ENCODE measurements around the gene RPTOR.
"Not testable (repeated sequence)": the region's sequence is repeated elsewhere in the genome, so short reads cannot be mapped to it uniquely, and the experiment has no call there.

Gene RPTOR

GRCh38 chr17:80695979-80696378 is 151.3 kb downstream of the RPTOR start:
- no peak overlapping the region for H3K4me2 ChIP-seq (ENCODE audit: low read length)
- peak overlapping the region; percentile 55 for H3K27ac ChIP-seq (ENCODE audit: low read depth, low read length, poor library complexity, severe bottlenecking)
- no peaks in the 10 kb centered on the region for H3K9me3 ChIP-seq (ENCODE audit: low read length)
- H3K9ac ChIP-seq (ENCODE audit: low read length): no peak overlapping the region
- no peaks in the 10 kb centered on the region for H3F3A ChIP-seq (ENCODE audit: insufficient read depth, low read length)
- H3K9me2 ChIP-seq (ENCODE audit: low read depth, low read length): no peaks in the 10 kb centered on the region
- H3K36me3 ChIP-seq (ENCODE audit: insufficient read depth, low read length): no peaks in the 10 kb centered on the region
- no peaks in the 10 kb centered on the region for H4K20me1 ChIP-seq (ENCODE audit: insufficient read depth, low read length)
- no peak overlapping the region for H2AFZ ChIP-seq (ENCODE audit: low read length)
- no peaks in the 10 kb centered on the region for H3K27me3 ChIP-seq (ENCODE audit: insufficient read depth, low read length)
- H3K79me2 ChIP-seq (ENCODE audit: insufficient read depth, low read length): no peaks in the 10 kb centered on the region
- no peak overlapping the region for H3K4me3 ChIP-seq (ENCODE audit: low read depth, low read length, poor library complexity, severe bottlenecking)
- no peak for TF ChIP-seq EZH2 (IDR thresholded peaks at IDR 0.05; ENCODE audit: borderline replicate concordance, low read length)
- TF ChIP-seq CTCF (IDR thresholded peaks at IDR 0.05; ENCODE audit: low read length): no peak
- peaks cover 54% of the 10 kb centered on the region for H3K4me1 ChIP-seq (ENCODE audit: insufficient read depth, low read length, severe bottlenecking)

GRCh38 chr17:80696456-80696855 is 151.8 kb downstream of the RPTOR start:
- Histone ChIP-seq H3K27ac (ENCODE audit: low read depth, low read length, poor library complexity, severe bottlenecking) (no peak overlapping the region), H3K9ac (ENCODE audit: low read length) (no peak overlapping the region), H3K79me2 (ENCODE audit: insufficient read depth, low read length) (no peaks in the 10 kb centered on the region), H3K27me3 (ENCODE audit: insufficient read depth, low read length) (no peaks in the 10 kb centered on the region), H3K9me2 (ENCODE audit: low read depth, low read length) (no peaks in the 10 kb centered on the region), H3K4me3 (ENCODE audit: low read depth, low read length, poor library complexity, severe bottlenecking) (no peak overlapping the region), H3K9me3 (ENCODE audit: low read length) (no peaks in the 10 kb centered on the region), H4K20me1 (ENCODE audit: insufficient read depth, low read length) (no peaks in the 10 kb centered on the region), H3K4me2 (ENCODE audit: low read length) (no peak overlapping the region), H3K36me3 (ENCODE audit: insufficient read depth, low read length) (no peaks in the 10 kb centered on the region), H3F3A (ENCODE audit: insufficient read depth, low read length) (no peaks in the 10 kb centered on the region), H2AFZ (ENCODE audit: low read length) (no peak overlapping the region), H3K4me1 (ENCODE audit: insufficient read depth, low read length, severe bottlenecking) (peaks cover 49% of the 10 kb centered on the region)
- TF ChIP-seq EZH2 (IDR thresholded peaks at IDR 0.05; ENCODE audit: borderline replicate concordance, low read length) (no peak), CTCF (IDR thresholded peaks at IDR 0.05; ENCODE audit: low read length) (no peak)

GRCh38 chr17:80696964-80697363 is 152.3 kb downstream of the RPTOR start:
- Histone ChIP-seq H3K79me2 (ENCODE audit: insufficient read depth, low read length) (no peaks in the 10 kb centered on the region), H3K9me2 (ENCODE audit: low read depth, low read length) (no peaks in the 10 kb centered on the region), H3K4me3 (ENCODE audit: low read depth, low read length, poor library complexity, severe bottlenecking) (no peak overlapping the region), H3F3A (ENCODE audit: insufficient read depth, low read length) (no peaks in the 10 kb centered on the region), H3K27ac (ENCODE audit: low read depth, low read length, poor library complexity, severe bottlenecking) (no peak overlapping the region), H3K4me1 (ENCODE audit: insufficient read depth, low read length, severe bottlenecking) (peaks cover 48% of the 10 kb centered on the region), H3K9ac (ENCODE audit: low read length) (no peak overlapping the region), H3K9me3 (ENCODE audit: low read length) (no peaks in the 10 kb centered on the region), H3K36me3 (ENCODE audit: insufficient read depth, low read length) (no peaks in the 10 kb centered on the region), H3K4me2 (ENCODE audit: low read length) (no peak overlapping the region), H3K27me3 (ENCODE audit: insufficient read depth, low read length) (no peaks in the 10 kb centered on the region), H4K20me1 (ENCODE audit: insufficient read depth, low read length) (no peaks in the 10 kb centered on the region), H2AFZ (ENCODE audit: low read length) (no peak overlapping the region)
- no peak for TF ChIP-seq EZH2 (IDR thresholded peaks at IDR 0.05; ENCODE audit: borderline replicate concordance, low read length)

GRCh38 chr17:80698297-80698696 is 153.7 kb downstream of the RPTOR start:
- Histone ChIP-seq H3K4me2 (ENCODE audit: low read length) (no peak overlapping the region), H3K27me3 (ENCODE audit: insufficient read depth, low read length) (no peaks in the 10 kb centered on the region), H3K27ac (ENCODE audit: low read depth, low read length, poor library complexity, severe bottlenecking) (no peak overlapping the region), H3K4me1 (ENCODE audit: insufficient read depth, low read length, severe bottlenecking) (peaks cover 52% of the 10 kb centered on the region), H4K20me1 (ENCODE audit: insufficient read depth, low read length) (no peaks in the 10 kb centered on the region), H3F3A (ENCODE audit: insufficient read depth, low read length) (no peaks in the 10 kb centered on the region), H3K9me3 (ENCODE audit: low read length) (no peaks in the 10 kb centered on the region), H3K36me3 (ENCODE audit: insufficient read depth, low read length) (no peaks in the 10 kb centered on the region), H3K9me2 (ENCODE audit: low read depth, low read length) (no peaks in the 10 kb centered on the region), H2AFZ (ENCODE audit: low read length) (no peak overlapping the region), H3K4me3 (ENCODE audit: low read depth, low read length, poor library complexity, severe bottlenecking) (no peak overlapping the region), H3K79me2 (ENCODE audit: insufficient read depth, low read length) (no peaks in the 10 kb centered on the region), H3K9ac (ENCODE audit: low read length) (no peak overlapping the region)
- TF ChIP-seq EZH2 (IDR thresholded peaks at IDR 0.05; ENCODE audit: borderline replicate concordance, low read length) (no peak), CTCF (IDR thresholded peaks at IDR 0.05; ENCODE audit: low read length) (no peak)

- not testable (repeated sequence) for H3K27ac ChIP-seq (ENCODE audit: low read depth, low read length, poor library complexity, severe bottlenecking)
Observed at GRCh38 chr17:80699205-80699604, 154.6 kb downstream of the RPTOR start.

More at GRCh38 chr17:80699205-80699604, 154.6 kb downstream of the RPTOR start:
- H3K9me3 ChIP-seq (ENCODE audit: low read length); H3K79me2 ChIP-seq (ENCODE audit: insufficient read depth, low read length); H4K20me1 ChIP-seq (ENCODE audit: insufficient read depth, low read length); H3K36me3 ChIP-seq (ENCODE audit: insufficient read depth, low read length); H3K9me2 ChIP-seq (ENCODE audit: low read depth, low read length); H3K4me2 ChIP-seq (ENCODE audit: low read length); H3F3A ChIP-seq (ENCODE audit: insufficient read depth, low read length); H3K27me3 ChIP-seq (ENCODE audit: insufficient read depth, low read length); H3K9ac ChIP-seq (ENCODE audit: low read length); H2AFZ ChIP-seq (ENCODE audit: low read length); H3K4me3 ChIP-seq (ENCODE audit: low read depth, low read length, poor library complexity, severe bottlenecking): not testable (repeated sequence)
- H3K4me1 ChIP-seq (ENCODE audit: insufficient read depth, low read length, severe bottlenecking): peaks cover 52% of the 10 kb centered on the region

Measured in OCI-LY1 (cell line).